D721Med (cell line): ENCODE data around the gene GPC2.
"Not testable (repeated sequence)": the region's sequence is repeated elsewhere in the genome, so short reads cannot be mapped to it uniquely, and the experiment has no call there.

ENCODE experiments used
- DNase-seq: peaks from one replicate; pipeline ENCODE4 v3.0.0; 2011; ENCODE audit warnings: low spot score; ENCODE audit not compliant: insufficient read length
- FAIRE-seq: peaks from 2 replicates; lab custom pipeline; 2011; peaks lifted over from hg19 to GRCh38; lab: Jason Lieb, UNC
- TF ChIP-seq, protein P1 (sequence below): IDR thresholded peaks from 2 replicates; pipeline ENCODE4 v1.5.1; 2012; ENCODE audit warnings: mild to moderate bottlenecking, control low read depth; ENCODE audit not compliant: insufficient read depth; ENCODE audit errors: missing control alignments

GPC2 gene

GRCh38 chr7:100177045-100178001, at the start of gene GPC2, which contains the start of gene STAG3:
Gene GPC2, minus strand, starts transcription at chr7:100177381. Its CDS starts 182 bp downstream, at chr7:100177199.
Gene STAG3, plus strand, starts transcription at chr7:100177918. Its CDS starts 2,639 bp downstream, at chr7:100180557.
- TF ChIP-seq, protein P1, sequence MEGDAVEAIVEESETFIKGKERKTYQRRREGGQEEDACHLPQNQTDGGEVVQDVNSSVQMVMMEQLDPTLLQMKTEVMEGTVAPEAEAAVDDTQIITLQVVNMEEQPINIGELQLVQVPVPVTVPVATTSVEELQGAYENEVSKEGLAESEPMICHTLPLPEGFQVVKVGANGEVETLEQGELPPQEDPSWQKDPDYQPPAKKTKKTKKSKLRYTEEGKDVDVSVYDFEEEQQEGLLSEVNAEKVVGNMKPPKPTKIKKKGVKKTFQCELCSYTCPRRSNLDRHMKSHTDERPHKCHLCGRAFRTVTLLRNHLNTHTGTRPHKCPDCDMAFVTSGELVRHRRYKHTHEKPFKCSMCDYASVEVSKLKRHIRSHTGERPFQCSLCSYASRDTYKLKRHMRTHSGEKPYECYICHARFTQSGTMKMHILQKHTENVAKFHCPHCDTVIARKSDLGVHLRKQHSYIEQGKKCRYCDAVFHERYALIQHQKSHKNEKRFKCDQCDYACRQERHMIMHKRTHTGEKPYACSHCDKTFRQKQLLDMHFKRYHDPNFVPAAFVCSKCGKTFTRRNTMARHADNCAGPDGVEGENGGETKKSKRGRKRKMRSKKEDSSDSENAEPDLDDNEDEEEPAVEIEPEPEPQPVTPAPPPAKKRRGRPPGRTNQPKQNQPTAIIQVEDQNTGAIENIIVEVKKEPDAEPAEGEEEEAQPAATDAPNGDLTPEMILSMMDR, result no peak
- no peak for FAIRE-seq
- DNase-seq, result peak; percentile 84

DNA sequence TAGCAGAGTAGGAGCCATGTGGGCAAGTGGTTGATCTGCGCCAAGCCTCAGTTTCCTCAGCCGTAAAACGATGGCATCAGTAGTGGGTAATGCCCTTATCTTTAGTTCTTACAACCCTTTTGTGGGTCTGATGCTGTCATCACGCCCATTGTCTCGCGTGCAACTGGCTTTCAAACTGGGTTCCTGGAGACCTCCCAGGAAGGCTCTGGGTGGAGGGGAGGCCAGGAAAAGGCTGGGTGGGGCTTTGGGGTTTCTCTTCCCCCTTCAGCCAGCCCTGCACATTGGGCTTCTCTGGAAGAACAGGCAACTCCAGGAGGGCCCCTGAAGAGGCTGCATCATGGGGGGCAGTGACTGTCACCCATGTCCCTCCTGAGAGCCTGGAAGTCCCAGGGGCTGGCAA, 47.7 kb upstream of the GPC2 start:
- not testable (repeated sequence) for DNase-seq

DNA sequence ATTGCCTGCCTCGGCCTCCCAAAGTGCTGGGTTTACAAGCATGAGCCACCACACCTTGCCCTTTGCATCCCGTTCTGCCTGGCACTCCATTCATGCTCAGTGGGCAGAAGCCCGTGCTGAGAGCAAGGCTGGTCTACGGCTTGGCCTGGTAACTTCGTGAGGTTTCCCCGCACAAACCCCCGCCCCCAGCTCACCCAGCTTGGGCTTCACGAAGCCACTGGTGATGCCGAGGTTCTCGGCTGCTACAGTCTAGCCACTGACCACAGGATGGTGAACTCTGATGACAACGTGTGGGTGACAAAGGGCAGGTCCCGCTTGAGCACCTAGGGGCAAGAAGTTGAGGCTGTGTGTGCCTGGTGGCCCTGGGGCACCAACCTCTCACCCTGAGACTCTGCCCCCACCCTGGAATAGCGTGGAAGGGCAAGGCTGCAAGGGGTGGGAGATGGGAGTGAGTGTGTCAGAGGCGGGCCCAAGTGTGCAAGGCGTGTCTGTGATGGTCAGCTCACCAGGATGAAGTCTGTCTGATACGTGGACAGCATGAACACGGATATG, 46.3 kb upstream of the GPC2 start:
- FAIRE-seq, DNase-seq: not testable (repeated sequence)

More for the DNA sequence above, 47.7 kb upstream of the GPC2 start:
- FAIRE-seq, result not testable (repeated sequence)

DNA sequence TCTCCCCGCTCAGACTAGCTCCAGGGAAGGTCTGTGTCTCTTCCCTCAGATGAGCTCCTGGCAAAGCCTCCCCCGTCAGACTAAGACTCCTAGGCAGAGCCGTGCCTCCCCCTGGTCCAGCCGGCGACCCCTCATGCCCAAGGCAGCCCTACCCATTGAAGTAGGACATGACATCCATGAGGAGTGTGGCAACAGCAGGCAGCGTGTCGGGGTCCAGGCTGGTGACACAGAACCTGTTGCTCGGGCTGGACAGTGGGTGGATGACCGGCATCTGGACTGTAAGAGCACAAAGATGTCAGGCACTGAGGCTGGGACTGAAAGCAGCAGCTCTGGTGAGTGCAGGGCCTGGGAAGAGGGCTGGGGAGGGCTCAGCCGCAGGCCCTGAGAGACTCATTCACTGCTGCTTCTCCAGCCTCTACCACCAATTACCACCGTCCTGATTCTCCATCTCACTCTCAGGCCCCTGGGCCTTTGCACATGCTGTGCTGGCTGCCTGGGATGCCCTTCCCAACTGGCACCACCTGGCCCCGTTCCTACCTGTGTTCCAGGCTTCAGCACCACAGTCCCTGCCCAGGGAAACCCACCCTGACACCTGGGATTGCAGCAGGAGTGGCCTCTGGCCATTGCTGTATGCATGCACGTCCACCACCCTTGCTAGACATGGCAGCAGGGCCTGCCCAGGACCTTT, 45.4 kb upstream of the GPC2 start:
- no peak for DNase-seq
- TF ChIP-seq, protein P1, result no peak
- FAIRE-seq, result no peak

GRCh38 chr7:100221767-100222444, 44.7 kb upstream of the GPC2 start:
- FAIRE-seq, result no peak
- TF ChIP-seq, protein P1, result no peak
- DNase-seq, result no peak

GRCh38 chr7:100221231-100221718, 44.1 kb upstream of the GPC2 start:
- TF ChIP-seq, protein P1, result no peak
- FAIRE-seq (no peak), DNase-seq (no peak)

DNA sequence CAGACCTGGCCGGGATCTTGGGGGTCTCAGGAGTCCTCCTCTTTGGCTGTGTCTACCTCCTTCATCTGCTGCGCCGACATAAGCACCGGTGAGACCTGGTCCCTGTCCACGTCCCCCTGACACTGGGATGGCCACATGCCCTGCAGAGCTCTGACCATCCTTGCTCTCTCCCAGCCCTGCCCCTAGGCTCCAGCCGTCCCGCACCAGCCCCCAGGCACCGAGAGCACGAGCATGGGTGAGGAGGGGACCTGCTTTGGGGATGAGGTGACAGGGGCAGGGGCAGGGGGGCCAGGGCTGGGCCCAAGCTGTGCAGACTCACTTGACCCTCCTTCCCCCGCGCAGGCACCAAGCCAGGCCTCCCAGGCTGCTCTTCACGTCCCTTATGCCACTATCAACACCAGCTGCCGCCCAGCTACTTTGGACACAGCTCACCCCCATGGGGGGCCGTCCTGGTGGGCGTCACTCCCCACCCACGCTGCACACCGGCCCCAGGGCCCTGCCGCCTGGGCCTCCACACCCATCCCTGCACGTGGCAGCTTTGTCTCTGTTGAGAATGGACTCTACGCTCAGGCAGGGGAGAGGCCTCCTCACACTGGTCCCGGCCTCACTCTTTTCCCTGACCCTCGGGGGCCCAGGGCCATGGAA, 43.5 kb upstream of the GPC2 start:
- TF ChIP-seq, protein P1, result no peak
- no peak for DNase-seq
- FAIRE-seq, result no peak

DNA sequence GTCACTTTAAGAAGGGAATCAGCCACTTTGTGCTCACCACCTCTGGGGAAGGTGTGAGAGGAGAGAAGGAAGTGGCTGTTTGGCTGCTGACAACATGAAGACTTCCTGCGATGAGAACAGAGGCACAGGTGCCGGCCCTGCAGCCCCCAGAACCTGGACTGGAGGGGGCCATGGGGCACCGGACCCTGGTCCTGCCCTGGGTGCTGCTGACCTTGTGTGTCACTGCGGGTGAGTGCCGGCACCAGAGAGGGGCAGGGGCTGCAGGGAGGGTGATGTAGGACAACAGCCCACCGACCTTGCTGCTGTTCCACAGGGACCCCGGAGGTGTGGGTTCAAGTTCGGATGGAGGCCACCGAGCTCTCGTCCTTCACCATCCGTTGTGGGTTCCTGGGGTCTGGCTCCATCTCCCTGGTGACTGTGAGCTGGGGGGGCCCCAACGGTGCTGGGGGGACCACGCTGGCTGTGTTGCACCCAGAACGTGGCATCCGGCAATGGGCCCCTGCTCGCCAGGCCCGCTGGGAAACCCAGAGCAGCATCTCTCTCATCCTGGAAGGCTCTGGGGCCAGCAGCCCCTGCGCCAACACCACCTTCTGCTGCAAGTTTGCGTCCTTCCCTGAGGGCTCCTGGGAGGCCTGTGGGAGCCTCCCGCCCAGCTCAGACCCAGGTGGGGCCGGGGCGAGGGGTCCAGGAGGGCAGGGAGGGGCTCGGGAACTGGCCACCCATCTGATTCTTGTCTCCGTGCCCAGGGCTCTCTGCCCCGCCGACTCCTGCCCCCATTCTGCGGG, 42.8 kb upstream of the GPC2 start, which contains the start of gene PVRIG:
PVRIG (plus strand) TSS at position 149 of the 785 bp plus-strand sequence; CDS start at position 171, 22 bp downstream.
- not testable (repeated sequence) for DNase-seq, FAIRE-seq
